ENCODE data around the gene A4GALT. TPM values are rescaled to one million over a fixed set of nuclear protein-coding genes. Genes with fewer than 3 reads are reported as not detected.
A peak's percentile ranks its signal among the peaks of the same experiment; 100 is the strongest.

A4GALT gene
- total RNA-seq, 1 donor = 22.2 TPM

GRCh38 chr22:42648017-42648367 lies 72.7 kb downstream of the A4GALT start:
- H3K4me3 ChIP-seq (ENCODE audit: low read depth, low read length) = peak overlapping the region; percentile 92
- no peak for DNase-seq (ENCODE audit: low read depth)
- TF ChIP-seq, protein P1, sequence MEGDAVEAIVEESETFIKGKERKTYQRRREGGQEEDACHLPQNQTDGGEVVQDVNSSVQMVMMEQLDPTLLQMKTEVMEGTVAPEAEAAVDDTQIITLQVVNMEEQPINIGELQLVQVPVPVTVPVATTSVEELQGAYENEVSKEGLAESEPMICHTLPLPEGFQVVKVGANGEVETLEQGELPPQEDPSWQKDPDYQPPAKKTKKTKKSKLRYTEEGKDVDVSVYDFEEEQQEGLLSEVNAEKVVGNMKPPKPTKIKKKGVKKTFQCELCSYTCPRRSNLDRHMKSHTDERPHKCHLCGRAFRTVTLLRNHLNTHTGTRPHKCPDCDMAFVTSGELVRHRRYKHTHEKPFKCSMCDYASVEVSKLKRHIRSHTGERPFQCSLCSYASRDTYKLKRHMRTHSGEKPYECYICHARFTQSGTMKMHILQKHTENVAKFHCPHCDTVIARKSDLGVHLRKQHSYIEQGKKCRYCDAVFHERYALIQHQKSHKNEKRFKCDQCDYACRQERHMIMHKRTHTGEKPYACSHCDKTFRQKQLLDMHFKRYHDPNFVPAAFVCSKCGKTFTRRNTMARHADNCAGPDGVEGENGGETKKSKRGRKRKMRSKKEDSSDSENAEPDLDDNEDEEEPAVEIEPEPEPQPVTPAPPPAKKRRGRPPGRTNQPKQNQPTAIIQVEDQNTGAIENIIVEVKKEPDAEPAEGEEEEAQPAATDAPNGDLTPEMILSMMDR (IDR thresholded peaks at IDR 0.05; ENCODE audit: insufficient read depth, low read length) = no peak

DNA sequence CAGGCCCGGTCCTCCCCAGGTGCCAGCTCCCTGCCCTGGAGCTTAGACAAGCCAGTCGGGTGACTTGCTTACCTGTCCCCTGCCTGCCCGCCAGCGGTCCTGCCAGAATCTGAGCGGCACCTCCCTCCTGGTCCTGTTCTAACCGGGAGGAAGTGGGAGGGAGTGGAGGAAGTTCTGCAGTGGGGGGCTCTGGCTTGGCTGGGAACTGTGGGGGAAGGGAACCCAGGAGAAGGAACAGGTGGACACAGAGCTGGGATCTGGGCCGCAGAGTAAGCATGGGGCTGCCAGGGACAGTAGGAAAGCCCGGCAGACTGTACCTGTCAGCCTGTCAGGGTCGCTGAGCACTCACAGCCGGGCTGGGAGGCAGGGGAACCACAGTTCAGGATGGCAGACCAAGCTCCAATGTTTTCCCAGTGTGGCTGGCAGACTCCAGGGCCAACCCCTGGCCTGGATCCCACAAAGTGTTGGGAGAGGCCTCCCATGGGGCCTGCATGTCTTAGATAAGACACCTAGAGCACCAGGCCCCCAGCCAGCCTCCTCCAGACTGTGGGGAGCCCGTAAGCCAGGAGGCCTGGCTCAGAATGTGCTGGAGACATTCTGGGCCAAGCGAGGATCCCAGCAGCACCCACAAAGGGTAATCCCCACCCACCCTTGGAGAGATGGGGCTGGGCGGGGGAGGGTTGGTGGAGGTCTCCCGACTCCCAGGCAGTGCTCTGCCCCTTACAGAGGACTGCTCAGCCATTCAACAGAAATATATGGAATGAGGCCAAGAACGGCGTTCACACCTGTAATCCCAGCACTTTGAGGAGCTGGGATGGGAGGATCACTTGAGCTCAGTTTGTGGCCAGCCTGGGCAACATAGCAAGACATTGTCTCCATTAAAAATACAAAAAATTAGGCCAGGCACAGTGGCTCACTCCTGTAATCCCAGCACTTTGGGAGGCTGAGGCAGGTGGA lies 73.8 kb downstream of the A4GALT start:
- H3K4me3 ChIP-seq (ENCODE audit: low read depth, low read length) = peak overlapping the region; percentile 31
- TF ChIP-seq, protein P1 (IDR thresholded peaks at IDR 0.05; ENCODE audit: insufficient read depth, low read length) = no peak
- DNase-seq (ENCODE audit: low read depth) = peak; percentile 74

- TF ChIP-seq, protein P1 (IDR thresholded peaks at IDR 0.05; ENCODE audit: insufficient read depth, low read length) = no peak
- DNase-seq (ENCODE audit: low read depth) = no peak
- H3K4me3 ChIP-seq (ENCODE audit: low read depth, low read length) = peak overlapping the region; percentile 22
These were observed 74.6 kb downstream of the A4GALT start for GRCh38 chr22:42645938-42646568.

DNA sequence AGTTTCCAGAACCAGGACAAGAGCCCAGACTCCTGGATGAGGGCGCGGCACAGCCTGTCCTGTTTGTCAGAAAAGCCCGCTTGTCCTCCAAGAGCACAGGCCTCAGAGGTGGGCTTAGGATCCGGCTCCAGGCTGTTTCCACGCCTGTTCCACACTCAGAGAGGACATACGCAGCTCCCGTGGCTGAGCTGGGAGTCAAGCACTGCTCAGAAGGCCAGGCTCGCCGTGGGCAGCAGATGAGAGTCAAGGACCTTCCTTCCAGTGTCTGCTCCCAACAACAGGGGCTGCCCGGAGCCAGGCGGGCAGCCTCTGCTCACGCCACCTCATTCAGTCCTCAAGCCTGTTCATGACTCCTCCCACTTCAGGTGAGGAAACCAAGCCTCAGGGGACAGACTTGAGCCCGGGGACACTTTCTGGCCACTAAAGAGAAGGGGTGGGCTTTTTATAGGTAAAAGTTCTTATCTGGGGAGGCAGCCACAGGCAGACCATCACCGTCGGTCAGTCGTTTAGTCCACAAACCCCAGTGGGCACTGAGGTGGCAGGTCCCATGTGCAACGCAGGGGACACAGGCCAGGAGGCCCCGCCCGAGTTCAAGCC lies 75.2 kb downstream of the A4GALT start:
- peak overlapping the region; percentile 28 for H3K4me3 ChIP-seq (ENCODE audit: low read depth, low read length)

GRCh38 chr22:42644422-42645340 lies 76.0 kb downstream of the A4GALT start:
- peak overlapping the region; percentile 28 for H3K4me3 ChIP-seq (ENCODE audit: low read depth, low read length)
- peak; percentile 73 for DNase-seq (ENCODE audit: low read depth)
- TF ChIP-seq, protein P1 (IDR thresholded peaks at IDR 0.05; ENCODE audit: insufficient read depth, low read length) = no peak

More for the DNA sequence above, 75.2 kb downstream of the A4GALT start:
- no peak for DNase-seq (ENCODE audit: low read depth)
- TF ChIP-seq, protein P1 (IDR thresholded peaks at IDR 0.05; ENCODE audit: insufficient read depth, low read length) = no peak

All from fibroblast of the aortic adventitia (primary cell).